ENCODE data around the gene BAMBI. TPM values are rescaled to one million over a fixed set of nuclear protein-coding genes. Genes with fewer than 3 reads are reported as not detected.
A peak's percentile ranks its signal among the peaks of the same experiment; 100 is the strongest.

BAMBI gene
- polyA plus RNA-seq, 1 of the 3 experiments (the other 2 are of a cell fraction): 2.8 TPM

- TF ChIP-seq ELF1 (IDR thresholded peaks at IDR 0.05): no peak
- no peak for TF ChIP-seq YY1 (IDR thresholded peaks at IDR 0.05; ENCODE audit: low read depth)
- no peak for TF ChIP-seq RFX5 (IDR thresholded peaks at IDR 0.05; ENCODE audit: low read length)
- peak; percentile 16; the same call in 1 of the 2 replicates for TF ChIP-seq TCF12 (IDR thresholded peaks at IDR 0.05)
- no peak for TF ChIP-seq FOSL2 (IDR thresholded peaks at IDR 0.05; ENCODE audit: borderline replicate concordance, low read depth)
- no peak for TF ChIP-seq REST (IDR thresholded peaks at IDR 0.05; ENCODE audit: low read depth, low read length)
- no peak for TF ChIP-seq PBX3 (IDR thresholded peaks at IDR 0.05)
- no peak for TF ChIP-seq POLR2AphosphoS5 (IDR thresholded peaks at IDR 0.05; ENCODE audit: low read depth, low read length)
- TF ChIP-seq USF2 (IDR thresholded peaks at IDR 0.05; ENCODE audit: borderline replicate concordance, low read depth, low read length): no peak
- no peak for TF ChIP-seq GATA2 (CRISPR knock-in tag; IDR thresholded peaks at IDR 0.05)
- no peak for TF ChIP-seq ZBTB33 (IDR thresholded peaks at IDR 0.05; ENCODE audit: borderline replicate concordance, low read depth)
Observed at GRCh38 chr10:28679581-28680357, 2.4 kb downstream of the BAMBI start (continued).

GRCh38 chr10:28680358-28680752, 3.0 kb downstream of the BAMBI start:
- peak overlapping the region; percentile 82 to 87 for H3K4me3 ChIP-seq (ENCODE audit: low read depth in 2 of 2, low read length in 1 of 2)

More at GRCh38 chr10:28680358-28680752, 3.0 kb downstream of the BAMBI start:
- TF ChIP-seq USF1 (IDR thresholded peaks at IDR 0.05; ENCODE audit: borderline replicate concordance, low read depth) (no peak), EZH2phosphoT487 (IDR thresholded peaks at IDR 0.05; ENCODE audit: borderline replicate concordance, low read depth) (no peak), JUND (IDR thresholded peaks at IDR 0.05) (no peak), YY1 (IDR thresholded peaks at IDR 0.05; ENCODE audit: low read depth) (no peak), NRF1 (IDR thresholded peaks at IDR 0.05; ENCODE audit: low read depth, low read length) (no peak), FOXM1 (IDR thresholded peaks at IDR 0.05; ENCODE audit: low read depth) (no peak), SMC3 (IDR thresholded peaks at IDR 0.05; ENCODE audit: low read depth, low read length) (no peak)
- Histone ChIP-seq H3K9me3 (no peaks in the 10 kb centered on the region), H3K27me3 (ENCODE audit: insufficient read depth) (peaks cover 10% of the 10 kb centered on the region; the same call in 1 of the 2 replicates), H2AFZ (ENCODE audit: low read depth) (peak overlapping the region; percentile 84; the same call in 1 of the 2 replicates), H3K4me2 (peak overlapping the region; percentile 92), H3K36me3 (replicated peaks in 1 of 2; ENCODE audit: control insufficient read depth in 1 of 2, insufficient read depth in 2 of 2, low read length in 1 of 2) (peaks cover 11 to 14% of the 10 kb centered on the region in 2 experiments), H3K79me2 (ENCODE audit: insufficient read depth) (peaks cover 37% of the 10 kb centered on the region), H3K9ac (peak overlapping the region; percentile 72; the same call in 1 of the 2 replicates), H3K27ac (ENCODE audit: low read depth in 2 of 2, low read length in 1 of 2) (peak overlapping the region; percentile 49 to 92; a peak in 2 of 4 replicates), H3K9me2 (no peaks in the 10 kb centered on the region), H4K20me1 (ENCODE audit: insufficient read depth) (no peaks in the 10 kb centered on the region), H3K4me1 (ENCODE audit: control insufficient read depth in 1 of 2, insufficient read depth in 2 of 2, low read depth in 1 of 2, low read length in 1 of 2) (peaks cover 11 to 37% of the 10 kb centered on the region in 2 experiments; a peak in 3 of 4 replicates), H3F3A (replicated peaks; ENCODE audit: insufficient read depth) (no peaks in the 10 kb centered on the region)
- WGBS (ENCODE audit: low lambda C conversion rate): 39% methylated on average over 1 of the region's 1 CpG
- ChIA-PET POLR2A (no interaction called here), CTCF (interaction anchor here (0.7 to 5.3 kb wide), 11 partner anchors 9 to 624 kb away, joined by 3 to 34 read pairs (median 5); no protein-coding TSS in a partner anchor)
- DNase-seq: no peak

All from SK-N-SH (cell line).